IgD-negative memory B cell (primary cell): ENCODE data around the gene ADARB1. TPM values are rescaled to one million over a fixed set of nuclear protein-coding genes. Genes with fewer than 3 reads are reported as not detected.
A peak's percentile ranks its signal among the peaks of the same experiment; 100 is the strongest.

Source experiments
- H3K27ac Mint-ChIP-seq, 3 donors: one replicate each; pipeline ENCODE4 v1.8.0; 2020 to 2022; ENCODE audit warnings: mild to moderate bottlenecking in 3 of 3, mixed read lengths in 3 of 3, moderate library complexity in 1 of 3
- H3K27me3 Mint-ChIP-seq: one replicate; pipeline ENCODE4 v1.8.0; 2021; ENCODE audit warnings: mixed read lengths
- H3K36me3 Mint-ChIP-seq: one replicate; pipeline ENCODE4 v1.8.0; 2020; ENCODE audit warnings: mild to moderate bottlenecking, mixed read lengths
- H3K4me1 Mint-ChIP-seq, 3 donors: one replicate each; pipeline ENCODE4 v1.8.0; 2020 to 2022; ENCODE audit warnings: mixed read lengths in 3 of 3, mild to moderate bottlenecking in 1 of 3
- H3K4me3 Mint-ChIP-seq, 4 donors: one replicate each; pipeline ENCODE4 v1.8.0; 2020 to 2022; ENCODE audit warnings: mild to moderate bottlenecking in 4 of 4, mixed read lengths in 4 of 4, moderate library complexity in 3 of 4
- H3K9me3 Mint-ChIP-seq, 3 donors: one replicate each; pipeline ENCODE4 v1.8.0; 2020 to 2021; ENCODE audit warnings: mixed read lengths in 3 of 3, mild to moderate bottlenecking in 1 of 3
- polyA plus RNA-seq: library from polyadenylated mRNA; unstranded; fragments of 300-500 nt; fragmentation: Illumina TruSeq; gene quantifications from one replicate; pipeline ENCODE4 v1.2.3, GENCODE V29; 2021

Gene ADARB1
- polyA plus RNA-seq, 1 donor from 2014 or later = 4.5 TPM

- H3K27ac Mint-ChIP-seq = no peak overlapping the region
- H3K4me3 Mint-ChIP-seq = no peak overlapping the region
- no peaks in the 10 kb centered on the region for H3K9me3 Mint-ChIP-seq
- no peaks in the 10 kb centered on the region for H3K36me3 Mint-ChIP-seq
- peaks cover 0 to 14% (median 5%) of the 10 kb centered on the region in 3 donors for H3K4me1 Mint-ChIP-seq
- H3K27me3 Mint-ChIP-seq = peaks cover 9% of the 10 kb centered on the region
Measured at GRCh38 chr21:45252448-45252925, 178.1 kb downstream of the ADARB1 start.

GRCh38 chr21:45253180-45253579 is 178.8 kb downstream of the ADARB1 start:
- H3K4me1 Mint-ChIP-seq = peaks cover 0 to 14% (median 5%) of the 10 kb centered on the region in 3 donors
- H3K27me3 Mint-ChIP-seq = peaks cover 9% of the 10 kb centered on the region
- no peaks in the 10 kb centered on the region for H3K36me3 Mint-ChIP-seq
- no peaks in the 10 kb centered on the region for H3K9me3 Mint-ChIP-seq
- H3K27ac Mint-ChIP-seq = no peak overlapping the region
- peak overlapping the region in 1 of 4 donors; percentile 22 for H3K4me3 Mint-ChIP-seq

- H3K27me3 Mint-ChIP-seq = peaks cover 9% of the 10 kb centered on the region
- no peak overlapping the region for H3K27ac Mint-ChIP-seq
- H3K36me3 Mint-ChIP-seq = no peaks in the 10 kb centered on the region
- H3K4me1 Mint-ChIP-seq = peaks cover 0 to 14% (median 5%) of the 10 kb centered on the region in 3 donors
- no peaks in the 10 kb centered on the region for H3K9me3 Mint-ChIP-seq
- H3K4me3 Mint-ChIP-seq = peak overlapping the region in 1 of 4 donors; percentile 22
Measured at GRCh38 chr21:45253633-45254459, 179.5 kb downstream of the ADARB1 start.

- Mint-ChIP-seq H3K27ac (no peak overlapping the region), H3K9me3 (no peaks in the 10 kb centered on the region), H3K4me1 (peaks cover 0 to 12% (median 5%) of the 10 kb centered on the region in 3 donors), H3K36me3 (no peaks in the 10 kb centered on the region), H3K4me3 (no peak overlapping the region), H3K27me3 (peaks cover 9% of the 10 kb centered on the region)
Measured at GRCh38 chr21:45254460-45254930, 180.1 kb downstream of the ADARB1 start.

GRCh38 chr21:45255381-45256020 is 181.1 kb downstream of the ADARB1 start:
- no peaks in the 10 kb centered on the region for H3K9me3 Mint-ChIP-seq
- peaks cover 9% of the 10 kb centered on the region for H3K27me3 Mint-ChIP-seq
- no peak overlapping the region for H3K4me3 Mint-ChIP-seq
- H3K36me3 Mint-ChIP-seq = no peaks in the 10 kb centered on the region
- H3K4me1 Mint-ChIP-seq = peaks cover 0 to 12% (median 5%) of the 10 kb centered on the region in 3 donors
- H3K27ac Mint-ChIP-seq = no peak overlapping the region

GRCh38 chr21:45256021-45256911 is 181.9 kb downstream of the ADARB1 start:
- H3K4me3 Mint-ChIP-seq = peak overlapping the region in 2 of 4 donors; percentile 28 to 58
- H3K4me1 Mint-ChIP-seq = peaks cover 0 to 12% (median 5%) of the 10 kb centered on the region in 3 donors
- no peak overlapping the region for H3K27ac Mint-ChIP-seq

GRCh38 chr21:45256912-45257672 is 182.7 kb downstream of the ADARB1 start:
- Mint-ChIP-seq H3K4me1 (peaks cover 0 to 12% (median 5%) of the 10 kb centered on the region in 3 donors), H3K9me3 (no peaks in the 10 kb centered on the region), H3K27me3 (peaks cover 9% of the 10 kb centered on the region), H3K4me3 (peak overlapping the region in 2 of 4 donors; percentile 28 to 58), H3K27ac (no peak overlapping the region), H3K36me3 (no peaks in the 10 kb centered on the region)

More at GRCh38 chr21:45256021-45256911, 181.9 kb downstream of the ADARB1 start:
- Mint-ChIP-seq H3K9me3 (no peaks in the 10 kb centered on the region), H3K36me3 (no peaks in the 10 kb centered on the region), H3K27me3 (peaks cover 9% of the 10 kb centered on the region)

- H3K4me1 Mint-ChIP-seq = peaks cover 0 to 12% (median 5%) of the 10 kb centered on the region in 3 donors
- peaks cover 9% of the 10 kb centered on the region for H3K27me3 Mint-ChIP-seq
- H3K9me3 Mint-ChIP-seq = no peaks in the 10 kb centered on the region
- H3K36me3 Mint-ChIP-seq = no peaks in the 10 kb centered on the region
- no peak overlapping the region for H3K27ac Mint-ChIP-seq
- no peak overlapping the region for H3K4me3 Mint-ChIP-seq
Measured at GRCh38 chr21:45257673-45258341, 183.4 kb downstream of the ADARB1 start.

GRCh38 chr21:45258466-45258865 is 184.1 kb downstream of the ADARB1 start:
- peaks cover 7% of the 10 kb centered on the region for H3K27me3 Mint-ChIP-seq
- no peak overlapping the region for H3K4me3 Mint-ChIP-seq
- H3K4me1 Mint-ChIP-seq = peaks cover 0 to 12% (median 5%) of the 10 kb centered on the region in 3 donors
- no peaks in the 10 kb centered on the region for H3K9me3 Mint-ChIP-seq
- H3K36me3 Mint-ChIP-seq = no peaks in the 10 kb centered on the region
- no peak overlapping the region for H3K27ac Mint-ChIP-seq

GRCh38 chr21:45259206-45259840 is 184.9 kb downstream of the ADARB1 start:
- no peak overlapping the region for H3K4me3 Mint-ChIP-seq
- H3K36me3 Mint-ChIP-seq = peaks cover 3% of the 10 kb centered on the region
- H3K4me1 Mint-ChIP-seq = peaks cover 0 to 11% (median 5%) of the 10 kb centered on the region in 3 donors
- H3K27me3 Mint-ChIP-seq = peaks cover 5% of the 10 kb centered on the region
- H3K27ac Mint-ChIP-seq = no peak overlapping the region
- no peaks in the 10 kb centered on the region for H3K9me3 Mint-ChIP-seq

GRCh38 chr21:45260191-45260825 is 185.9 kb downstream of the ADARB1 start:
- H3K27me3 Mint-ChIP-seq = no peaks in the 10 kb centered on the region
- H3K9me3 Mint-ChIP-seq = no peaks in the 10 kb centered on the region
- H3K4me3 Mint-ChIP-seq = no peak overlapping the region
- peaks cover 0 to 5% (median 0%) of the 10 kb centered on the region in 3 donors for H3K4me1 Mint-ChIP-seq
- H3K27ac Mint-ChIP-seq = no peak overlapping the region
- peaks cover 3% of the 10 kb centered on the region for H3K36me3 Mint-ChIP-seq

- no peaks in the 10 kb centered on the region for H3K27me3 Mint-ChIP-seq
Measured at GRCh38 chr21:45261093-45261492, 186.7 kb downstream of the ADARB1 start.

More at GRCh38 chr21:45261093-45261492, 186.7 kb downstream of the ADARB1 start:
- Mint-ChIP-seq H3K36me3 (peaks cover 3% of the 10 kb centered on the region), H3K9me3 (no peaks in the 10 kb centered on the region), H3K4me3 (peak overlapping the region in 1 of 4 donors; percentile 23), H3K4me1 (peaks cover 0 to under 1% (median 0%) of the 10 kb centered on the region in 3 donors), H3K27ac (no peak overlapping the region)
